Liver (tissue), 3 donors: ENCODE data around the gene PAN2.

Source experiments
- CTCF ChIP-seq: fragments of 150-350 bp; IDR thresholded peaks from 2 replicates; pipeline ENCODE4 v1.5.1; 2017; ENCODE audit warnings: improper control_type of control experiment, low read depth, low read length; ENCODE audit not compliant: missing input control
- GABPA ChIP-seq, 2 donors: IDR thresholded peaks in 1 of 2; conservative IDR thresholded peaks in 1 of 2; 2 replicates each; pipeline ENCODE4 v1.6.1; 2016; ENCODE audit warnings: antibody characterized with exemption in 2 of 2, mild to moderate bottlenecking in 1 of 2, moderate library complexity in 1 of 2
- ZBTB33 ChIP-seq: IDR thresholded peaks from 2 replicates; pipeline ENCODE4 v1.6.1; 2016; ENCODE audit warnings: antibody characterized with exemption
- donor health status: healthy.
- donor health status: healthy.

GRCh38 chr12:56375598-56376434 lies 42.0 kb upstream of the PAN2 start:
- no peak for TF ChIP-seq GABPA (IDR thresholded peaks at IDR 0.05 in 1 of 2, conservative IDR thresholded peaks at IDR 0.05 in 1 of 2)
- no peak for TF ChIP-seq ZBTB33
- TF ChIP-seq CTCF: no peak
